Hepatocyte (in vitro differentiated cells): ENCODE measurements around the gene ELL2. TPM values are rescaled to one million over a fixed set of nuclear protein-coding genes. Genes with fewer than 3 reads are reported as not detected.

Experiments used
- DNase-seq: peaks from one replicate; pipeline ENCODE4 v3.0.0-alpha.2; 2016; ENCODE audit warnings: low spot score
- H2AFZ ChIP-seq: fragments of 200-600 bp; sonication (generic); 2 replicates; pipeline ENCODE4 v1.6.0; 2016; ENCODE audit warnings: antibody characterized with exemption, mild to moderate bottlenecking
- H3K27ac ChIP-seq: fragments of 200-600 bp; sonication (generic); 2 replicates; pipeline ENCODE4 v1.5.1; 2016; ENCODE audit warnings: mild to moderate bottlenecking
- H3K27me3 ChIP-seq: fragments of 200-600 bp; sonication (generic); 2 replicates; pipeline ENCODE4 v1.6.1; 2016
- H3K36me3 ChIP-seq: fragments of 200-600 bp; sonication (generic); replicated peaks from 2 replicates; pipeline ENCODE4 v1.5.1; 2016; ENCODE audit warnings: low read depth; ENCODE audit not compliant: insufficient read depth
- H3K4me1 ChIP-seq: fragments of 200-600 bp; sonication (generic); 2 replicates; pipeline ENCODE4 v1.5.1; 2016; ENCODE audit warnings: mild to moderate bottlenecking, moderate library complexity; ENCODE audit not compliant: insufficient read depth
- H3K4me2 ChIP-seq: fragments of 200-600 bp; sonication (generic); 2 replicates; pipeline ENCODE4 v1.6.0; 2016
- H3K4me3 ChIP-seq: fragments of 200-600 bp; sonication (generic); 2 replicates; pipeline ENCODE4 v1.5.1; 2016; ENCODE audit warnings: mild to moderate bottlenecking
- H3K79me2 ChIP-seq: fragments of 200-600 bp; sonication (generic); 2 replicates; pipeline ENCODE4 v1.6.0; 2017; ENCODE audit warnings: mild to moderate bottlenecking
- H3K9me2 ChIP-seq: fragments of 200-600 bp; sonication (generic); replicated peaks from 2 replicates; pipeline ENCODE4 v1.6.0; 2017; ENCODE audit warnings: mild to moderate bottlenecking; ENCODE audit not compliant: insufficient read depth
- H3K9me3 ChIP-seq: fragments of 200-600 bp; sonication (generic); 2 replicates; pipeline ENCODE4 v1.5.1; 2016; ENCODE audit warnings: low read depth, mild to moderate bottlenecking
- H4K20me1 ChIP-seq: fragments of 200-600 bp; sonication (generic); 2 replicates; pipeline ENCODE4 v1.6.0; 2016; ENCODE audit warnings: mild to moderate bottlenecking; ENCODE audit not compliant: insufficient read depth, poor library complexity, severe bottlenecking
- CTCF ChIP-seq: fragments of 200-600 bp; sonication (generic); IDR thresholded peaks from 2 replicates; pipeline ENCODE4 v1.5.1; 2016; ENCODE audit warnings: antibody characterized with exemption, mild to moderate bottlenecking; ENCODE audit not compliant: poor library complexity
- EZH2 ChIP-seq: fragments of 200-600 bp; sonication (generic); IDR thresholded peaks from 2 replicates; pipeline ENCODE4 v1.6.1; 2016; ENCODE audit warnings: antibody characterized with exemption, mild to moderate bottlenecking, borderline replicate concordance
- EZH2phosphoT487 ChIP-seq: fragments of 200-600 bp; sonication (generic); IDR thresholded peaks from one replicate; pipeline ENCODE4 v1.6.1; 2018; ENCODE audit warnings: antibody characterized with exemption, mild to moderate bottlenecking, low read depth, moderate library complexity; ENCODE audit not compliant: unreplicated experiment, severe bottlenecking
- WGBS: methylation state at CpG from one replicate; pipeline ENCODE4 v1.1.6; 2016; ENCODE audit warnings: low lambda C conversion rate; ENCODE audit errors: missing lambda C conversion rate; 5-methylcytosine and 5-hydroxymethylcytosine counted together
- polyA plus RNA-seq: library from polyadenylated mRNA; unstranded; fragments of >200 nt; fragmentation: Nextera tagmentation; extraction: Ambion mirVana; gene quantifications from 2 replicates; pipeline ENCODE4 v1.2.1, GENCODE V29; 2016
- total RNA-seq: library from RNA; depleted of rRNA; stranded (reverse); fragments of >200 nt; gene quantifications from 2 replicates; pipeline ENCODE4 v1.2.3, GENCODE V29; 2014

The ELL2 gene
- total and polyA plus RNA-seq, 2 experiments from 2014 or later: 34.6 to 56.0 TPM

- no peaks in the 10 kb centered on the region for H3K36me3 ChIP-seq
- peaks cover 3% of the 10 kb centered on the region for H3K79me2 ChIP-seq
- no peak overlapping the region for H2AFZ ChIP-seq
- no peaks in the 10 kb centered on the region for H3K9me2 ChIP-seq
- H3K27ac ChIP-seq: no peak overlapping the region
- no peaks in the 10 kb centered on the region for H4K20me1 ChIP-seq
- no peaks in the 10 kb centered on the region for H3K27me3 ChIP-seq
- 89% methylated on average over 1 of the region's 1 CpG for WGBS
- H3K4me1 ChIP-seq: peaks cover 7% of the 10 kb centered on the region
- DNase-seq: no peak
- H3K9me3 ChIP-seq: no peaks in the 10 kb centered on the region
- H3K4me2 ChIP-seq: no peak overlapping the region
- no peak for TF ChIP-seq CTCF
- TF ChIP-seq EZH2phosphoT487: no peak
- TF ChIP-seq EZH2: no peak
- H3K4me3 ChIP-seq: no peak overlapping the region
Measured at GRCh38 chr5:95836544-95836943, 125.1 kb downstream of the ELL2 start.

- Histone ChIP-seq H3K36me3 (no peaks in the 10 kb centered on the region), H3K4me3 (peak overlapping the region; percentile 33), H3K9me2 (no peaks in the 10 kb centered on the region), H3K79me2 (peaks cover 3% of the 10 kb centered on the region), H3K27ac (peak overlapping the region; percentile 94), H3K27me3 (no peaks in the 10 kb centered on the region), H3K9me3 (no peaks in the 10 kb centered on the region), H4K20me1 (no peaks in the 10 kb centered on the region), H3K4me1 (peaks cover 7% of the 10 kb centered on the region), H3K4me2 (peak overlapping the region; percentile 76), H2AFZ (no peak overlapping the region)
- no peak for DNase-seq
- WGBS: 86% methylated on average over 10 of the region's 10 CpGs
- TF ChIP-seq EZH2phosphoT487 (no peak), EZH2 (no peak), CTCF (no peak)
Measured at GRCh38 chr5:95835682-95836385, 125.8 kb downstream of the ELL2 start.

Other genes with a start within 250 kb of the ELL2 start
- gene RHOBTB3, start 230.5 kb downstream of the ELL2 start, total RNA-seq: 126 and 162 TPM in 2 replicates
- gene RHOBTB3, start 230.5 kb downstream of the ELL2 start, polyA plus RNA-seq: 91.3 and 113 TPM in 2 replicates
- gene GLRX, start 139.1 kb downstream of the ELL2 start, total RNA-seq: 57.8 and 79.1 TPM in 2 replicates
- 101 and 103 TPM in 2 replicates for gene GLRX, start 139.1 kb downstream of the ELL2 start, polyA plus RNA-seq